Right renal cortex interstitium (tissue), 3 donors: ENCODE results near the gene LRMDA. TPM values are rescaled to one million over a fixed set of nuclear protein-coding genes. Genes with fewer than 3 reads are reported as not detected.

ENCODE experiments used
- DNase-seq, 3 donors: peaks; one replicate each; pipeline ENCODE4 v3.0.0-alpha.2; 2013; ENCODE audit warnings: low read depth in 3 of 3, low spot score in 2 of 3
- polyA plus RNA-seq, 3 donors: library from polyadenylated mRNA; unstranded; fragments of 120-200 nt; gene quantifications; one replicate each; pipeline ENCODE4 v1.2.1, GENCODE V29; 2013; ENCODE audit not compliant: insufficient read length in 3 of 3

LRMDA gene
- polyA plus RNA-seq, 3 donors: 20.9 to 21.7 (median 21.2) TPM

- DNase-seq: no peak
Observed at GRCh38 chr10:76160446-76161300, 729.2 kb downstream of the LRMDA start.

- no peak for DNase-seq
Observed at GRCh38 chr10:76161301-76161582, 729.8 kb downstream of the LRMDA start.

GRCh38 chr10:76168437-76168836 is 737.0 kb downstream of the LRMDA start:
- DNase-seq: no peak

GRCh38 chr10:76169246-76169645 is 737.8 kb downstream of the LRMDA start:
- DNase-seq: no peak

GRCh38 chr10:76172020-76172419 is 740.6 kb downstream of the LRMDA start:
- no peak for DNase-seq

- no peak for DNase-seq
Observed at GRCh38 chr10:76175533-76176165, 744.2 kb downstream of the LRMDA start.

- no peak for DNase-seq
Observed at GRCh38 chr10:76176166-76176550, 744.7 kb downstream of the LRMDA start.

GRCh38 chr10:76177936-76178335 is 746.5 kb downstream of the LRMDA start:
- no peak for DNase-seq

GRCh38 chr10:76178532-76179292 is 747.3 kb downstream of the LRMDA start:
- DNase-seq: no peak

GRCh38 chr10:76179806-76180205 is 748.4 kb downstream of the LRMDA start:
- DNase-seq: no peak

GRCh38 chr10:76184647-76185046 is 753.2 kb downstream of the LRMDA start:
- DNase-seq: no peak

- DNase-seq: no peak
Observed at GRCh38 chr10:76185471-76186301, 754.3 kb downstream of the LRMDA start.

- DNase-seq: no peak
Observed at GRCh38 chr10:76188216-76188615, 756.8 kb downstream of the LRMDA start.

GRCh38 chr10:76190634-76191270 is 759.3 kb downstream of the LRMDA start:
- no peak for DNase-seq

GRCh38 chr10:76191336-76191735 is 759.9 kb downstream of the LRMDA start:
- DNase-seq: no peak

- no peak for DNase-seq
Observed at GRCh38 chr10:76192151-76192550, 760.7 kb downstream of the LRMDA start.

GRCh38 chr10:76192694-76193320 is 761.4 kb downstream of the LRMDA start:
- DNase-seq: no peak

- DNase-seq: no peak
Observed at GRCh38 chr10:76195654-76196390, 764.4 kb downstream of the LRMDA start.

GRCh38 chr10:76197293-76197692 is 765.9 kb downstream of the LRMDA start:
- no peak for DNase-seq
